Neural cell (in vitro differentiated cells): Measurements from ENCODE around the gene TNFAIP8L3.

Source experiments
- EP300 ChIP-seq: fragments of 450-650 bp; conservative IDR thresholded peaks from 2 replicates; pipeline ENCODE4 v1.6.1; 2014; ENCODE audit warnings: antibody characterized with exemption, mild to moderate bottlenecking, moderate library complexity; ENCODE audit not compliant: poor library complexity, severe bottlenecking
- EZH2 ChIP-seq: fragments of 200-600, 300-800 bp; shearing (Covaris generic), sonication (generic); IDR thresholded peaks from 2 replicates; pipeline ENCODE4 v1.6.1; 2014; ENCODE audit warnings: antibody characterized with exemption, low read length, borderline replicate concordance, mild to moderate bottlenecking; ENCODE audit not compliant: insufficient read depth, poor library complexity, severe bottlenecking
- MXI1 ChIP-seq: fragments of 450-650 bp; conservative IDR thresholded peaks from 2 replicates; pipeline ENCODE4 v1.6.1; 2014; ENCODE audit warnings: antibody characterized with exemption, mild to moderate bottlenecking; ENCODE audit not compliant: poor library complexity, severe bottlenecking
- POLR2AphosphoS5 ChIP-seq: IDR thresholded peaks from 2 replicates; pipeline ENCODE4 v1.6.1; 2012
- RAD21 ChIP-seq: fragments of 450-650 bp; conservative IDR thresholded peaks from 2 replicates; pipeline ENCODE4 v1.6.1; 2014; ENCODE audit warnings: antibody characterized with exemption, mild to moderate bottlenecking, moderate library complexity
- TAF1 ChIP-seq: IDR thresholded peaks from 2 replicates; pipeline ENCODE4 v1.6.1; 2012; ENCODE audit warnings: low read depth
- TF ChIP-seq, protein P1 (sequence below): fragments of 450-650 bp; IDR thresholded peaks from 2 replicates; pipeline ENCODE4 v1.5.1; 2014; ENCODE audit warnings: antibody characterized with exemption, mild to moderate bottlenecking, moderate library complexity; ENCODE audit not compliant: poor library complexity, severe bottlenecking
- TF ChIP-seq, protein P2 (sequence below): IDR thresholded peaks from 2 replicates; pipeline ENCODE4 v1.6.1; 2012; ENCODE audit warnings: borderline replicate concordance

DNA sequence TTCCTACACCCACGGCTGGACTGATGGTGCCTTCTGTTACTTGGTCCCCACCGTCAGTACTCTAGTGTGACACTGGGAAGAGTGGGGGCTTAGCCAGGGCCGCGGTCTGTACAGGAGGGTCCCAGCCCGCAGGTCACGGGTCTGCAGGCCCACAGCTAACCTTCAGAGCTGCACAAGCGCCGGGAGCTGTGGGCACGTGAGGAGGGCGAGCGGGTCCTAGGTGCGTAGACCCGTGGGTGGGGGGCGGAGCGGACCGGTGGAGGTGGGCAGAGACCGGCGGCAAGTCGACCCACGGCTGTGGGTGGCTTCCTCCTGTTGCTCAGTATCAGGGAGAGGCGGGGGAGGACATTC lies 1.2 kb downstream of the TNFAIP8L3 start:
- TF ChIP-seq, protein P1, sequence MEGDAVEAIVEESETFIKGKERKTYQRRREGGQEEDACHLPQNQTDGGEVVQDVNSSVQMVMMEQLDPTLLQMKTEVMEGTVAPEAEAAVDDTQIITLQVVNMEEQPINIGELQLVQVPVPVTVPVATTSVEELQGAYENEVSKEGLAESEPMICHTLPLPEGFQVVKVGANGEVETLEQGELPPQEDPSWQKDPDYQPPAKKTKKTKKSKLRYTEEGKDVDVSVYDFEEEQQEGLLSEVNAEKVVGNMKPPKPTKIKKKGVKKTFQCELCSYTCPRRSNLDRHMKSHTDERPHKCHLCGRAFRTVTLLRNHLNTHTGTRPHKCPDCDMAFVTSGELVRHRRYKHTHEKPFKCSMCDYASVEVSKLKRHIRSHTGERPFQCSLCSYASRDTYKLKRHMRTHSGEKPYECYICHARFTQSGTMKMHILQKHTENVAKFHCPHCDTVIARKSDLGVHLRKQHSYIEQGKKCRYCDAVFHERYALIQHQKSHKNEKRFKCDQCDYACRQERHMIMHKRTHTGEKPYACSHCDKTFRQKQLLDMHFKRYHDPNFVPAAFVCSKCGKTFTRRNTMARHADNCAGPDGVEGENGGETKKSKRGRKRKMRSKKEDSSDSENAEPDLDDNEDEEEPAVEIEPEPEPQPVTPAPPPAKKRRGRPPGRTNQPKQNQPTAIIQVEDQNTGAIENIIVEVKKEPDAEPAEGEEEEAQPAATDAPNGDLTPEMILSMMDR = no peak
- TF ChIP-seq TAF1 (no peak), EZH2 (no peak), EP300 (no peak), RAD21 (no peak), POLR2AphosphoS5 (no peak), MXI1 (no peak)
- TF ChIP-seq, protein P2, sequence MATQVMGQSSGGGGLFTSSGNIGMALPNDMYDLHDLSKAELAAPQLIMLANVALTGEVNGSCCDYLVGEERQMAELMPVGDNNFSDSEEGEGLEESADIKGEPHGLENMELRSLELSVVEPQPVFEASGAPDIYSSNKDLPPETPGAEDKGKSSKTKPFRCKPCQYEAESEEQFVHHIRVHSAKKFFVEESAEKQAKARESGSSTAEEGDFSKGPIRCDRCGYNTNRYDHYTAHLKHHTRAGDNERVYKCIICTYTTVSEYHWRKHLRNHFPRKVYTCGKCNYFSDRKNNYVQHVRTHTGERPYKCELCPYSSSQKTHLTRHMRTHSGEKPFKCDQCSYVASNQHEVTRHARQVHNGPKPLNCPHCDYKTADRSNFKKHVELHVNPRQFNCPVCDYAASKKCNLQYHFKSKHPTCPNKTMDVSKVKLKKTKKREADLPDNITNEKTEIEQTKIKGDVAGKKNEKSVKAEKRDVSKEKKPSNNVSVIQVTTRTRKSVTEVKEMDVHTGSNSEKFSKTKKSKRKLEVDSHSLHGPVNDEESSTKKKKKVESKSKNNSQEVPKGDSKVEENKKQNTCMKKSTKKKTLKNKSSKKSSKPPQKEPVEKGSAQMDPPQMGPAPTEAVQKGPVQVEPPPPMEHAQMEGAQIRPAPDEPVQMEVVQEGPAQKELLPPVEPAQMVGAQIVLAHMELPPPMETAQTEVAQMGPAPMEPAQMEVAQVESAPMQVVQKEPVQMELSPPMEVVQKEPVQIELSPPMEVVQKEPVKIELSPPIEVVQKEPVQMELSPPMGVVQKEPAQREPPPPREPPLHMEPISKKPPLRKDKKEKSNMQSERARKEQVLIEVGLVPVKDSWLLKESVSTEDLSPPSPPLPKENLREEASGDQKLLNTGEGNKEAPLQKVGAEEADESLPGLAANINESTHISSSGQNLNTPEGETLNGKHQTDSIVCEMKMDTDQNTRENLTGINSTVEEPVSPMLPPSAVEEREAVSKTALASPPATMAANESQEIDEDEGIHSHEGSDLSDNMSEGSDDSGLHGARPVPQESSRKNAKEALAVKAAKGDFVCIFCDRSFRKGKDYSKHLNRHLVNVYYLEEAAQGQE = no peak
